OCI-LY1 (cell line): Measurements from ENCODE around the gene TESPA1.

Experiments used
- EZH2 ChIP-seq: fragments of 200-600 bp; sonication (generic), shearing (Covaris generic); IDR thresholded peaks from 2 replicates; pipeline ENCODE4 v1.8.0; 2017; ENCODE audit warnings: borderline replicate concordance, mixed run types, mild to moderate bottlenecking, antibody characterized with exemption, low read length, moderate library complexity, mixed read lengths
- TF ChIP-seq, protein P1 (sequence below): fragments of 200-600 bp; sonication (generic), shearing (Covaris generic); IDR thresholded peaks from 2 replicates; pipeline ENCODE4 v1.5.1; 2017; ENCODE audit warnings: mild to moderate bottlenecking, antibody characterized with exemption, low read length, moderate library complexity, mixed read lengths

DNA sequence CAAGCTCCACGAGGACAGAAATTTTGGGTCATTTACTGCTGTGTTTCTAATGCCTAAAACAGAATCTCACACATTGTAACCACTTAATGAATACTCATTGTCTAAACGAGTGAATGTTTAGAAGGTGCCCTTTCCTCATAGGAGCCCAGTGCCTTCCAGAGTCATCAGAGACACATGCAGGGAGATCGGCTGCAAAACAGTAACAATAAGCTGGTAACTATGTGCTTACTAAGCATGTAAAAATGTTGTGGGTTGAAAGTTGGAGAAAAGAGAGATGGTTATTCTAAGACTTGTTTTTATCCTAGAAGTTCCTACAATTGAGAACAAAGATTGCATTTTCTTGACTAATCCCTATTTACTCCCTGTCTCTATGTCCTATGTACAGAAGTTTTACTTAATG, 7.4 kb downstream of the TESPA1 start:
- TF ChIP-seq, protein P1, sequence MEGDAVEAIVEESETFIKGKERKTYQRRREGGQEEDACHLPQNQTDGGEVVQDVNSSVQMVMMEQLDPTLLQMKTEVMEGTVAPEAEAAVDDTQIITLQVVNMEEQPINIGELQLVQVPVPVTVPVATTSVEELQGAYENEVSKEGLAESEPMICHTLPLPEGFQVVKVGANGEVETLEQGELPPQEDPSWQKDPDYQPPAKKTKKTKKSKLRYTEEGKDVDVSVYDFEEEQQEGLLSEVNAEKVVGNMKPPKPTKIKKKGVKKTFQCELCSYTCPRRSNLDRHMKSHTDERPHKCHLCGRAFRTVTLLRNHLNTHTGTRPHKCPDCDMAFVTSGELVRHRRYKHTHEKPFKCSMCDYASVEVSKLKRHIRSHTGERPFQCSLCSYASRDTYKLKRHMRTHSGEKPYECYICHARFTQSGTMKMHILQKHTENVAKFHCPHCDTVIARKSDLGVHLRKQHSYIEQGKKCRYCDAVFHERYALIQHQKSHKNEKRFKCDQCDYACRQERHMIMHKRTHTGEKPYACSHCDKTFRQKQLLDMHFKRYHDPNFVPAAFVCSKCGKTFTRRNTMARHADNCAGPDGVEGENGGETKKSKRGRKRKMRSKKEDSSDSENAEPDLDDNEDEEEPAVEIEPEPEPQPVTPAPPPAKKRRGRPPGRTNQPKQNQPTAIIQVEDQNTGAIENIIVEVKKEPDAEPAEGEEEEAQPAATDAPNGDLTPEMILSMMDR = no peak
- TF ChIP-seq EZH2 = no peak
